ENCODE data around the gene CCL22.
A peak's percentile ranks its signal among the peaks of the same experiment; 100 is the strongest.
"Not testable (repeated sequence)": the region's sequence is repeated elsewhere in the genome, so short reads cannot be mapped to it uniquely, and the experiment has no call there.

CCL22 gene, protein sequence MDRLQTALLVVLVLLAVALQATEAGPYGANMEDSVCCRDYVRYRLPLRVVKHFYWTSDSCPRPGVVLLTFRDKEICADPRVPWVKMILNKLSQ

DNA sequence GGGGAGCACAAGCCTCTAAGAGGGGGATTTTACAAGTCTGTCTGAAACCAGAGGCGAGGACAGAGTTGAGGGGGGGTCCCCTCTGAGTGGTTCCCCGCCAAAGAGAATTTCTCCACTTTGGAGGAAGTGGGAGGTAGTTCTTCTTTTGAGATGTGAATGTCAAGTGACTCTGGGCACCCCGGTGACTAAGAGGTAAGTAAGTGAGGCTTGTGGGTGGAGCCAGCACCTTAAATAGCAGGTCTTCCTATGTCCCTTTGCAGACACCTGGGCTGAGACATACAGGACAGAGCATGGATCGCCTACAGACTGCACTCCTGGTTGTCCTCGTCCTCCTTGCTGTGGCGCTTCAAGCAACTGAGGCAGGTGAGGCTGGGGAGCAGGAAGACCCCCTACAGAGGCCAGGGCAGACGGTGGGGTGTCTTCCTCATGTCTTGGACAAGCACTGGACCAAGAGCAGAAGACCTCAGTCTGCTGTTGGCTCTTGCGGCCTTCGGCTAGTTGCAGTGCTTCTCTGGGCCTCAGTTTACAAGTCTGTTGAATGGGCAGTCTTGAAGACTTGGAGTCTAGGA, at the start of gene CCL22:
Gene CCL22, plus strand, starts transcription at position 257 of the 569 bp plus-strand sequence. Its CDS starts 34 bp downstream, at position 291.
- DNase-seq (ENCODE audit: low read depth, low spot score) = no peak

DNA sequence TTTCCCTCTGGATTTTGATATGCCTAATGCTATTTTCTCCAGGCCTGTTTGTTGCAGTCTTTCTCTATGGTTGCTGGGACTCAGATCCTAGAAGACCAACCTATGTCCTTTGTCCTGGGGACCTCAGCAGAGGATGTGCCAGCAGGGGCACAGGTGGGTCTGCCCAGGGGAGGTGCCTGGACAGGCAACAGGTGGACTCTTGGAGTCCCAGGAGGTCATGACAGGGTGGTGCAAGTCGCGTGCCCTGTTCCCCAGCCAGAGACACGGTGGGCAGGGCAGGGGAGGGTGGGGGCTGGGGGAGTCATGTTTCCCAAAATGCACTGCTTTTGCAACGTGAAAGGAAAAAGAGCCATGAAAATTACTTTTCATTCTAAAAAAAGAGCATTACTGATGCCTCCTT, 47.8 kb upstream of the CCL22 start:
- DNase-seq (ENCODE audit: low read depth, low spot score) = no peak

DNA sequence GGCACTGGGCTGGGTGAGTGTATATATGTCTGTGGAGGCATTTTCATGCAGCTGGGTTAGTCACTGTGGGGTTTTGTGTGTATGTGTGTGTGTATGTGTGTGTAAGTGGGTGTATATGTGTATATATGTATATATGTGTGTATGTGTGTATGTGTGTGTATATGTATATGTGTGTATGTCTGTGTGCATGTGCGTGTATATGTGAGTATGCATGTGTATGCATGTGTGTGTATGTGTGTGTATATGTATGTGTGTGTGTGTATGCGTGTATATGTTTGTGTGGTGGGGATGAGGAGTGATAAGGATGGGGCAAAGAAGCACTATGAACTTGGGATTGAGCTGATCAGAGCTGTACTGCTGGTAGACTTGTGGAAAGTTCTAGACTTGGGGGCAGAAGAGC, 45.1 kb upstream of the CCL22 start:
- DNase-seq (ENCODE audit: low read depth, low spot score) = no peak

DNA sequence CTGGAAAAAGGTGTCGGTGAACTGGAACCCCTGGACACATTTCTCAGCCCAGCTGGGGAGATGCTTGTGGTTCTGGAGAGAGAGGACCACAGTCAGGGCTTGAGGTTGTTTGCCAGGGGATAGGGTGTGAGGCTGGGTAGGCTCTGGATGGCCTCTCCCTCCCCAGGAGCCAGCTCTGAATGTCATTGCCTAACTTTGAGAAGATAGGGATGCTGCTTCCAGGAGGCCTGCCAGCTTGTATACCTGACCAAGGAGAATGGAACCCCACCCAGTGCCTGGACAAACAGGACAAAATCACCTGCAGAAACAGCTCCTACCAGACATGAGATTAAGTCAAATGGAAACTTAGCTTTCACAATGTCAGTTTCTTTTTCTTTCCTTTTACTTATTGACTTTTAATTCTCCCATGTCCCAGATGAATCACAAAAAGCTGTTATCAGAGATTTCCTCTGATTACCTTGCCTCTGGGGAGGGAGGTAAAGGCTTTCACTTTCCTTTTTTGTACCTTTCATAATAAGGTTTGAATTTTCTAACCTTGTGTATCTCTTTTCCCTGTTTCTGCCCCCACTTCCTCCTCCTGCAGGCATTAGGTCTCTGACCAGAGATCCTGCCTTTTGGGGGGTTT, 44.3 kb upstream of the CCL22 start:
- no peak for DNase-seq (ENCODE audit: low read depth, low spot score)

DNA sequence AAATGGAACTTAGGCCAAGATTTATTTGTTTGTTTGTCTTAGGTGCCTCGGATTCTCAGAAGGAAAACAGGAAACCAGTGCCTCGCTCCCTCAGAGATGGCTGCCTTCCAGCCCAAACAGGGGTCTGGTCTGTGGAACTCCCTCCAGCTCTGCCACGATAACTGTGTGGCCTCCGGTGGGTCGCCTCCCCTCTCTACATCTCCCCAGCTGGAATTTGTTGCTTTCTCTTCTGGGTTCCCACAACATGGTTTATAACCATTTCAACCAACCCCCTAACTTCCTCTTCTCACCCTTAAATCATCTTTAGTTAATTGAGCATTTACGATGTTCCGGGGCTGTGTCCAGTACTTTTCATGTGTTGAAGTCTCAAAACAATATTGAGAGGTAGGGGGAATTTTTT, 43.2 kb upstream of the CCL22 start:
- DNase-seq (ENCODE audit: low read depth, low spot score) = no peak

DNA sequence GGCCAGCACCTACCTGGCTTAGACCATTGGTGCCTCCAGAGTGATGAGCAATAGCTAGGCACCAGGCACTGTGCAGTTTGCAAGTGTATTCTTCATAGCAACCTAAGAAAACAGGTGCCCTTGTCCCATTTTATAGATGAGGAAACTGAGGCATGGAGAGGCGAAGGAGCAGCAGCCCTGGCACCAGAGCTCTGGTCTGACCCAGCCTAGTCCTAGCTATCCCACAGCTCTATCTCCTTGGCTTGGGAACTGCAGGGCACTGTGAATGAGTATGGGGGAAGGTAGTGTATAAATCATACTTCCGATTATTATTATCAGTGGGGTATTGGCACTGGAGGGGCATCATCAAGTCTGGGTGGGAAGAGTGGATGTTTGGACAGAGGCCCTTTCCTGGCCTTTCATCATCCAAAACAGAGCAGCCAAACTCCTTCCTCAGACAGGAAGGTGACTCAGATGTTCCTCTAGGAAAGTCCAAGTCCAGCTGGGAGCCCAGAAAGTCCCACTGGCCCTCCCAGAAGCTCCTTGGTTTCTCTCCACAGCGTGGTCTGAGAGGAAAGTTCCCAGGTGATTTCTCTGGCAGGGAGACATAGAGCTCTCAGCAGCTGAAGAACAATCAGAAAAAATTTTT, 42.1 kb upstream of the CCL22 start:
- DNase-seq (ENCODE audit: low read depth, low spot score) = no peak

DNA sequence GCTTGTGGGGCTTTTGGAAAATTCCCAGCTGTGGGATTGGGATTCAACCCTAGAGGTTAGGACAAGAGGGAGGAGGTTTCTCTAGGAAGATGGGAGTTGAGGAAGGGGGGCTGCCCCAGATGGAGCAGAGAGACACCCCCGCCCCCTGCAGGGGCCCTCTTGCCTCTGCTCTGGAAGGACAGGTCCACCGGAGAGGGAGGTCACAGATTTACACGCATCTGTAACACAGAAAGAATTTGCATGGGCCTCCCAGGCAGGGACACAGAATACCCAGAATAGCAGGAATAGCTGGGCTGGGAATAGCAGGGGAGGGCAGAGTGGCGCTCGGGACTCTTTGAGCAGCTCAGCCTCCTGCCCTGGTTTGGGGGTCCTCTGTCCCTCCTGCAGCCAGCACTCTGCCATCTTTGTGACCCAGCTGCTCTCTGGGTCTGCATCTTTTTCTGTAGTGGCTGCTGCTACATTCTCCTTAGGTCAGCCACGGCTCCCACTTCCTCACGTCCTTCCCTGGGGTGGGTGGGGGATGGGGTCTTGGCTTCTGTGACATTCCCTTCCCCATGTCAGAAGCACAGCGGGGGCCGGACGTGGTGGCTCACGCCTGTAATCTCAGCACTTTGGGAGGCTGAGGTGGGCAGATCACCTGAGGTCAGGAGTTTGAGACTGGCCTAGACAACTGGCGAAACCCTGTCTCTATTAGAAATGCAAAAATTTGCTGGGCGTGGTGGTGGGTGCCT, 40.2 kb upstream of the CCL22 start:
- DNase-seq (ENCODE audit: low read depth, low spot score) = peak; percentile 71

DNA sequence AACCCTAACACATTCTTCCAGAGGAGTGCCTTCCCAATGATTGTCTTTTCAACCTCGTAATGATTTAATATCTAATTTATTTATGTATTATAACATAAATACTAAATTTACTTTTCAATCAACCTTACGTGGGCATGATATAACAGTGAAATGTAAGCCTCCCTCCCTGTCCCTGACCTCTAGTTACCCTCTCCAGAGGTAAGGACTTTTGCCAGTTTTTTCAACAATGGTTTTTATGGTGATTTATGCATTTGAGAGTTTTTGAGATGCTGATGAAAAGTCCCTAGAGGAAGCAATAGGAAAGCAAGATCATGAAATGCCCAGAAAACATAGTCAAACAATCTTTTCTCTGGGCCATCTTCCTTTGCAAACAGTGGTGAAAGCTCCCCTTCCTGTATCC, 38.9 kb upstream of the CCL22 start:
- DNase-seq (ENCODE audit: low read depth, low spot score) = no peak

DNA sequence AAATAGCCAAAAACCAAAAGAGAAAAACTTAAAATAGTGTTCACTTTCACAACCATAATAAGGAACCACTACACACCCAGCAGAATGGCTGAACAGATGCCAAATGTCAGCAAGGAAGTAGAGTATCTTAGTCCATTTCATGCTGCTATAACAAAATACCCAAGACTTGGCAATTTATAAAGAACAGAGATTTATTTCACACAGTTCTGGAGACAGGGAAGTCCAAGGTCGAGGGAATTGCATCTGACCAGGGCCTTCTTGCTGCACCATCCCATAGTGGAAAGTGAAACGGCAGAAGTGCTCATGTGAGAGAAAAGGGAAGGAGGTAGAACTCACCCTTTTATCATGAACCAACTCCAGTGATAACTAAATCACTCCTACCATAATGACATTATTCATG, 33.8 kb upstream of the CCL22 start:
- DNase-seq (ENCODE audit: low read depth, low spot score) = no peak

DNA sequence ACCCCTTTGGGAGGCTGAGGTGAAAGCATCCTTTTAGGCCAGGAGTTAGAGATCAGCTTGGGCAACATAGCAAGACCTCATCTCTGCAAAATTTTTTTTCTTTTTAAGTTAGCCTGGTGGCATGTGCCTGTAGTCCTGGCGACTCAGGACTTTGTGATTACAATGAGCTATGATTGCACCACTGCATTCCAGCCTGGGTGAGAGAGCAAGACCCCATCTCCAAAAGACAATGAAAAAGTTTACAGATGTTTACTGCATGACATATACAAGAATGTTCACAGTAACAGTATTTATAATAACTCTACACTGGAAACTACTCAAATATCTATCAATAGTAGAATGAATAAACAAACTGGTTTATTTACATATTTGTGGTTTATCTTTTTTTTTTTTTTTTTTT, 33.1 kb upstream of the CCL22 start:
- no peak for DNase-seq (ENCODE audit: low read depth, low spot score)

DNA sequence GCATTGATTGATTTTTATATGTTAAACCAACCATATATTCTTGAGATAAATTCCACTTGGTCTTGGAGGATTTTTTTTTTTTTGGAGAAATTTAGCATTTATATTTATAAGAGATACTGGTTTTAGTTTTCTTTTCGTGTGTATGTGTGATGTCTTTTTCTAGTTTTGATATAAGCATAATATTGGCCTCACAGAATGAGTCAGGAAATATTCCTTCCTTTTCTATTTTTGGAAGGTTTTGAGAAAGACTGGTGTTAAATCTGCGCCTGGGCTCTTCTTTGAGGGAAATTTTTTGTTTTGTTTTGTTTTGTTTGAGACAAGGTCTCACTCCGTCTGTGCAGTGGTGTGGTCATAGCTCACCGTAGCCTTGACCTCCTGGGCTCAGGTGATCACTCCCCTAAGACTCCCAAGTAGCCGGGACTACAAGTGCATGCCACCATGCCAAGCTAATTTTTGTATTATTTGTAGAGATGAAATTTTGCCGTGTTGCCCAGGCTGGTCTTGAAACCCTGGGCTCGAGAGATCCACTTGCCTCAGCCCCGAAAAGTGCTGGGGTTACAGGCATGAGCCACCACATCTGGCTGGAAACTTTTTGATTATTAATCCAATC, 28.8 kb upstream of the CCL22 start:
- no peak for DNase-seq (ENCODE audit: low read depth, low spot score)

DNA sequence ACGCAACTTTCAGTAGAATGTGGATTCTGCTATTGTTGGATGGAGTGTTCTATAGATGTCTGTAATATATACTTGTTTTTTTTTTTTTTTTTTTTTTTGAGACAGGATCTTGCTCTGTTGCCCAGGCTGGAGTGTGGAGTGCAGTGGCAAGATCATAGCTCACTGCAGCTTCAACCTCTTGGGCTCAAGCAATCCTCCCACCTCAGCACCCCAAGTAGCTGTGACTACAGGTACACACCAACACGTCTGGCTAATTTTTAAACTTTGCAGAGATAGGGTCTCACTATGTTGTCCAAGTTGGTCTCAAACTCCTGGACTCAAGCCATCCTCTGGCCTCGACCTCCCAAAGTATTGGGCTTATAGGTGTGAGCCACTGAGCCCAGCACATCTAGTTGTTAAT, 27.2 kb upstream of the CCL22 start:
- no peak for DNase-seq (ENCODE audit: low read depth, low spot score)

DNA sequence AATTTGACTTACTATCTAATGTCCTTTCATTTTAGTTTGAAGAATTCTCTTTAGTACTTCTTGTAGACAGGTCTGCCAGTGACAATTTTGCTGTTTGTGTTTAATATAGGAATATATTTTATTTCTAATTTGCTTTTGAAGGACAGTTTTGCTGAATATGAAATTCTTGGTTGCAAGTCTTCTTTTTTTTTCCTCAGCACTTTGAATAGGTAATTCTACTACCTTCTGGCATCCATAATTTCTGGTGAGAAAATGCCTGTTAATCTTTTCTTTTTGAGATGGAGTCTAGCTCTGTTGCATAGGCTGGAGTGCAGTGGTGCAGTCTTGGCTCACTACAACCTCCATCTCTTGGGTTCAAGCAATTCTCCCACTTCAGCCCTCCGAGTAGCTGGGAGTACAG, 25.2 kb upstream of the CCL22 start:
- no peak for DNase-seq (ENCODE audit: low read depth, low spot score)

DNA sequence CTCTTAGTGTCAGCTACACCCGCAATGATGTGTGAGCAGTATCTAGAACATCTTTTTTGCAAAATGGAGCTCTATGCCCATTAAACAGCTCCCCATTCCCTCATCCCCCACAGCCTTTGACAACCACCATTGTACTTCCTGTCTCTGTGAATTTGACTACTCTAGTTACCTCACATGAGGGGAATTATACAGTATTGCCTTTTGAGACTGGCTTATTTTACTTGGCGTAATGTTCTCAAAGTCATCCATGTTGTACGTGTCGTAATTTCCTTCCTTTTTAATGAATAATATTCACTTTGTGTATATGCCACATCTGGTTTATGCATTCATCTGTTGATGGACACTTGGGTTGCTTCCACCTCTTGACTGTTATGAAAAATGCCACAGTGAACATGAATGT, 23.2 kb upstream of the CCL22 start:
- no peak for DNase-seq (ENCODE audit: low read depth, low spot score)

DNA sequence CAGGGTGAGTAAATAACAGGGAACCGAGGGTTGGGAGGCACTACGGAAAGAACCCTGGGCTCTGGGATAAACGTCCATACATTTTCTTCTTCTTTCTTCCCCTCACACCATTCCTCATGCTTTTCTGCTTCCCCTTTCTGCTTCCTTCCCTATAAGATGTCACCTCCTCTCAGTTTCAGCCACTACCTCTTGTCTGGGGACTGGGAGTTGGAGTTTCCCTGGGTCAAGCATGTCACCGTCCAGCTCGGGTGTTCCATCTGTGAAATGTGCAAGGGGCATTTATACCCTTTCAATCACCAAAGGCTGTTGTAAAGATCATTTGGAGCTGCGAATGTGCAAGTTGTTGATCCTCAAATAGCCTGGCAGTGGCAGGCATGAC, 17.5 kb upstream of the CCL22 start:
- no peak for DNase-seq (ENCODE audit: low read depth, low spot score)

DNA sequence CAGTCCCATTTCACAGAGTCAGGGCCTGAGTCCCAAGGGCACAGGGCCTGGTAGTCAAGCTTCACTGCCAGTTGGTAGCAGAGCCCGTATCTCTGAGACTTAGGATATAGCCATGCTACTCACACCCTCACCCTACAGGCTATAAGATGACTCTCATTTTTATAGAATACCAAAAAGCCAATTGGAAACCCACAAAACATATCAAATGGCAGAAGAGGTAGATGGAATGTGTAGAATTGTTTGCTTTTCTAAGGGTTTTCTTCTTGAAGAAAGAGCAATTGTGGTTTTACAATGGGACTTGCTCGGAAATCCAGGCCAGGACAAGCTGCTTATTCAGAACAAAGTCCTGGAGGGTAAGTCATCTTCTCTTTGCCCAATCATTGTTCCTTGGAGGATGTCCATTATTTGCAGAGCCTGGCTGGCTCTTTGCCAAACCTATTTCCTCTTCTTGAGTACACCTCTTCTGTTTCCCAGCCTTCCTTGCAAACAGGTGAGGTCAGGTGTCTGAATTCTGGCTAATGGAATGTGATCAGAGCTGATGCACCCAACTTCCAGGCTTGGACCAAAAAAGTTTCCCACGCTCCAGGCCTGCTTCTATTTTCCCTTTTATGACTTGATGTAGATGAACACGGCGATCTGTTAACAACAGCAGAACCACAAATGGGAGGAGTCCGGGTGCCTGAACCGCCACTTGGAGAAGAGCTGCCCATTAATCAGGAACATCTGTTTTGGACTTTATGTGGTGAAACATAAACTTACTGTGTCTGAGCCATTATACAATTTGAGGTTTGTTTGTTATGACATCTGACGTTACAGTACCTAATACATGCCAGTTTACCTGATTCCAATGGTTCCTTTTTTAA, 16.9 kb upstream of the CCL22 start:
- no peak for DNase-seq (ENCODE audit: low read depth, low spot score)

DNA sequence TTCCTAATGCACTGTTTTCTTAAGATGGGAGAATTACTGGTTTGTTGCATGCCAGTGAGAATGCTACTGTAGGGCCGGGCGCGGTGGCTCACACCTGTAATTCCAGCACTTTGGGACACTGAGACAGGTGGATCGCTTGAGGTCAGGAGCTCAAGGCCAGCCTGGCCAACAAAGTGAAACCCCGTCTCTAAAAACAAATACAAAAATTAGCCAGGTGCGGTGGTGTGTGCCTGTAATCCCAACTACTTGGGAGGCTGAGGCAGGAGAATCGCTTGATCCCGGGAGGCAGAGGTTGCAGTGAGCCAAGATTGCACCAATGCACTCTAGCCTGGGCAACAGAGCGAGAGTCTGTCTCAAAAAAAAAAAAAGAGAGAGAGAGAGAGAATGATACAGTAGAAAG, 16.0 kb upstream of the CCL22 start:
- DNase-seq (ENCODE audit: low read depth, low spot score) = not testable (repeated sequence)

DNA sequence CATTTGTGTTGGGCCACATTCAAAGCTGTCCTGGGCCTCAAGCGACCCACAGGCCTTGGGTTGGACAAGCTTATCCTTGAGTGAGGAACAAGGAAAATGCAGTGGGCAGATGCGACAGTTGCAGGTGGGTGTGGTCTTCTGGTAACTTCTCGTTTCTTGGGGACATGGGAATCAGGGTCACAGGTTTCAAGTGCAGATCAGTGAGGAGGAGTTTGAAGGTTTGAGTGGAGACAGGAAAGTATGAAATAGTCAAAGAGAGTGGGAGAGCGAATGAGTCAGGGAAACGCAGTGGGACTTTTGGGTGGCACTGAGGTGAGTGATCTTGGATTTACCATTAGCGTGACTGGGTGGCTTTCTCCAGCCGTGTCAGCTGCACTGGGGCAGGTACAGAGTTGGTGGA, 15.4 kb upstream of the CCL22 start:
- no peak for DNase-seq (ENCODE audit: low read depth, low spot score)

DNA sequence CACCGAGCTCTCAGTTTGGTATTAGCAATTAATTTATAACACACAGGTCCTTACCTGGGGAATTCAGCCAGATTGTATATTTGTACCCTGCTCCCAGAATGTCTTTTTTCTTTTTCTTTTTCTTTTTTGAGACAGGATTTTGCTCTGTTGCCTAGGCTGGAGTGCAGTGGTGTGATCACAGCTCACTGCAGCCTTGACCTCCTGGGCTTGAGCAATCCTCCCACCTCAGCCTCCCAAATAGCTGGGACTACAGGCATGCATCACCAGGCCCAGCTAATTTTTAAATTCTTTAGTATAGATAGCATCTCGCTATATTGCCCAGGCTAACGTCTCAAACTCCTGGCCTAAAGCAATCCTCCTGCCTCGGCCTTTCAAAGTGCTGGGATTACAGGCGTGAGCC, 14.5 kb upstream of the CCL22 start:
- not testable (repeated sequence) for DNase-seq (ENCODE audit: low read depth, low spot score)

DNA sequence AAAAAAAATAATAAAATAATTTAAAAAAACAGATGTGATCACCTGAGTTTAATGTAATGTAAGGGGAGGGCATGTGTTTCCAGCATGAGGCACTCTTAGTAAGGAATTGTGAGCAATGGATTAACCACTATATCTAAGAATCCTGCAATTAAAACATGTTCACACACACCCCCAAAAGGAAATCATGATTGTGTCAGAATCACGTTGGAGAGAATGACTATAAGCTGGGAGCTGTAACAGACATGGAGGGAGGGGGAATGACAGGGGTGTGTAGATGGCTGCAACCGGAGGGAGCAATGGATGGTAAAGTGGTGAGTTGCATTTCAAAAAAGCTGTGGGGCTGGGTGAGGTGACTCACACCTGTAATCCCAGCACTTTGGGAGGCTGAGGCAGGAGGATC, 13.6 kb upstream of the CCL22 start:
- no peak for DNase-seq (ENCODE audit: low read depth, low spot score)

DNA sequence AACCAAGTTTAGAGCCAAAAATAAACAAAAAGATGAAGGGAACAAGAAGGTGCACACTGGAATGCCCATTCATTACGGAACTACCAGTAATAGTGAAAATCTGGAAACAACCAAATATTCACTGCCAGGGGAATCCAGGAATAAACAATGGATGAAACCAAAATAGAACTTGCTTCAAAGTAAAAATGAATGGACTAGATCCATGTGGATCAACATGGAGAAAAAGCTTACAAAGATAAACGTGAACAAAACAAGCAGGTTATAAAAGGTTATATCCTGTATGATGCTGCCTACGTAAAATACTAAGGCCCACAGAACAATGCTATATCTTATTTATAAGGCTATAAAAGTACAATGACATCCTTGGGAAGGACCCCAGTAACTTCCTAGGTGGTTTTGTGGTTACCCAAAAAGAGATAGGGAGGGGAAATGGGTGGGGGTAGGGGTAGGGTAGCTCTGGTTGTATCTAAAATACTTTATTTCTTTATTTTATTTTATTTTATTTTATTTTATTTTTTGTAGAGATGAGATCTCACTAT, 12.8 kb upstream of the CCL22 start:
- DNase-seq (ENCODE audit: low read depth, low spot score) = no peak
